NCI-H82 treated with DMSO at 0.1 percent for 48 hours (cell line): ENCODE measurements around the gene KHDC4.

Experiments used
- DNase-seq: peaks from one replicate; lab custom pipeline; 2025; ENCODE audit not compliant: unreplicated experiment; lab: John Stamatoyannopoulos, UW

The KHDC4 gene

DNA sequence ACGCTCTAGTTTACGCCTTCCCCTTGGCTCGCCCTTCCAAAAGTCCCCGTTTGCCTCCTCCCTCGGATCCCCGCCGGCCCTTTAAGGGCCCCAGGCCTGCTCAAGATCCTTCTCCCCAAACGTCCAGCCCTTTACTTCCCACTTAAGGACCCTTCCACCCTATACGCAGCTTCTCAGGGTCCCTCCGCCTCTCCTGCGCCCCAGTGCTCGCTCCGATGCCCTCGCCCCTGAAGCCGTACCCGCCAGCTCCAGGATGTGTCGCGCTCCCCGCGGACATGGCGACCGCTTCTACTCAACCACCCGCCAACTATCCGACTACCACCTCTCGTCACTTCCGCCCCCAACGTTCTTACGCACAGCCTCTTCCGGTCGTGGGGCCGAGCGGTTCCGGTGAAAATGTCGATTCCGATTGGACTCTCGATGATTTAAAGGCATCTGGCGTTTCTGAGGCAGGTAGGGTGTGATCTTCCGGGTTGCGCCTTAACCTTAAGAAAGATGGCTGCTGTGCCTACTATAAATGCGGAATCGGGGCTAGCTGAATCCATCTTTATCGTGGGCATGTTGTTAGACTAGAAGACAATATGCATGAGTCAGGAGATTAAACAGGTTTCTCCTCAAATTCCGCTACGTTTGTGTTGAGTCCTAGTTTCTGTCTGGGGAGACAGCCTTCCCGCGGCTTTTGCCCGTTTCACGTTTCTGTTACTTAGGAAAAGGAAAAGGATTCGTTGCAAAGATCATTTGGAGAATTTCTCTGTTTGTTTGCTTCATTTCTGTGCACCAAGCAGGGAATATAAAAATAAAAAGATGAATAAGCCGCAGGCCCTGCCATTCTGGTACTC lies at the start of gene KHDC4:
Gene KHDC4 (minus strand): TSS at position 317 of the 839 bp plus-strand sequence. CDS start 40 bp downstream, at position 277.
- peak; percentile 99 for DNase-seq

DNA sequence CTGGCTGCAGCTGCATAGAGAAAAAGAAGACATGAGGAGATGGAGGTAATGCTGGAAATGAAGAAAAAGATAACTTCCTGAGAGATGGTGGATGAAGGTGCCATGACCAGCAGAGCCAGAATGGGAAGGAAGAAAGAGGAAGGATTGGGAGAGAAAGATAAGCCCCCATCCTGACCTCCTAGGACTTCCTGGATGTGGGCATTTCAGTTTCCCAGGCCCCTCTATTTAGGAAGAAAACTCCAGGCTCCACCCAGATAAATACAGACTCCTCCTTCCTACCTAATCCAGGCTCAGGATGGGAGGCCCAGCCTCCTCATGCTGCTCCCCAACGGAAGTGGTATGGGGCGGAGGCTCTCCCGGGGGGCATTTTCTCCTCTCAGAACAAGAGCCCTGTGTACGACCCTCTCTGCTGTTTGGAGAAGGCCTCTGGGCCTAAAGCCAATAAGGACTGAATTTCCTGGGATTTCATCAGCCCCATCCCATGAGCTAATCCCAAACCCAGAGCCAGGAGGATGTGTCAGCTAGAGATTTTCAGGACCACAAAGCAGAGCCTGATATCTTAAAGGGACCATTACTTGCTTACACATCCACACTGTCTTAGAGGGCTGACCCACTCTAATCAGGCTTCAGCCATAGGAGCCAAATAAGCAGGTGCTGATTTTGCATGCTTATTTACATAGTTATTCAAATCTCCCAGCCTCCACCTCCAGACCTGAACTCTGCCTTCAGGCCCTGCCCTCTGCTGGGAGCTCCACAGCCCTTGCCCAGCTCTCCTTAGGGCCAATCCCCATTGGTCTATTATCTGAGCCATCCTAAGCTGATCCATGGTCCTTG lies 49.2 kb upstream of the KHDC4 start:
- peak; percentile 97 for DNase-seq

DNA sequence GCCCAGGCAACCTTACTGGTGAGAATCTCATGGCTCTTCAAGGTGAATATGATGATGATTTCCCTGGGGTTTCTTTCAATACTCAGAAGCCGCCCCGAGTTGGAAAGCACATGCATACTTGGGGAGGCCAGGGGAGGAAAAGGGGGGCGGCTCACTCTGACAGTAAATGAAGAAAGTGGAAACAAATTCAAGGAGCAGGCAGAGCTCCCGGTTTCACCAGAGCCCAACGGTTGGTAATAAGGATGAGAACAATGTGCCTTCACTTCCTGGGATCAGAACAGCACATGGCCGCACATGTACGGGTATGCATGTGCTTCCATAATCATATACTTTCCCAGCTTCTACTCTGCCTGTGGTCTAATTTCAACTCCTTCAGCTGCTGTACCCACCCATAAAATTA lies 47.9 kb upstream of the KHDC4 start:
- DNase-seq, result no peak

DNA sequence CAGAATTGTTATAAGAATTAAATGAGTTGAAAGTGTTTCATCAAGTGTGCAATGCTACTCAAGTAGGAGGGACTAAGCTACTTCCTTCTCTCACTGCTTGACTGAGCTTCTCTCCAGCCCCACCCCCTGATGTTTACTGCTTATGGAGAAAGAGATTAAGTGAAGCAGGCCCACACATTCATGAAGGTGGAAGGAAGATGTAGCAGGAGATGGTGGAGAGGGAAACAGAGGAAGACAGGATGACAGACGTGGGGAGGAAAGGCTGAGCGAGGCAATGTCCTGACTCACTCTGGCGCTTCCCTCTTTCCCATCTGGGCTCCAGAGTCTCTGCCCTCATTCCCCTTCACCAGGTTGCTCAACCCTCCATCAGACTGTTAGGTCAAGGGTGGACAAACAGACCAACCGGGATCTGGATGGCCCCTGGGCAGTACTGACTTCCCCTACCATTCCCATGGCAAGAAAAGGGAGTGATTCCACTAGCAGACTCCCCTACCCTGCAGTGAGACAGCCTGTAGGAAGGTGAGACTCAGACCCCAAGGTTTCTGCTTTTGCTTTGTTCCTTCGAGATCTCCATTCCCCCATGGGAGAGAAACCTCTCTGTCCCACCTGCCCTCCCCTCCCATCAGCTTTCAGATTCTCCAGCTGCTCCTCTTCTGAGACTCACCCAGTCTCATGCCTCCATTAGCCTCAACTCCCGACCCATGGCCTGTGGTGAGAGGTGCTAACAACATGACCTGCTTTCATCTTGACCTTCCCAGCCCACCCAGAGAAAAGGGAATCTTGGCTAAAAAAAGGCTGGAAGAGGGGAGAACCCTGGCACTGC lies 47.3 kb upstream of the KHDC4 start:
- peak; percentile 21 for DNase-seq

DNA sequence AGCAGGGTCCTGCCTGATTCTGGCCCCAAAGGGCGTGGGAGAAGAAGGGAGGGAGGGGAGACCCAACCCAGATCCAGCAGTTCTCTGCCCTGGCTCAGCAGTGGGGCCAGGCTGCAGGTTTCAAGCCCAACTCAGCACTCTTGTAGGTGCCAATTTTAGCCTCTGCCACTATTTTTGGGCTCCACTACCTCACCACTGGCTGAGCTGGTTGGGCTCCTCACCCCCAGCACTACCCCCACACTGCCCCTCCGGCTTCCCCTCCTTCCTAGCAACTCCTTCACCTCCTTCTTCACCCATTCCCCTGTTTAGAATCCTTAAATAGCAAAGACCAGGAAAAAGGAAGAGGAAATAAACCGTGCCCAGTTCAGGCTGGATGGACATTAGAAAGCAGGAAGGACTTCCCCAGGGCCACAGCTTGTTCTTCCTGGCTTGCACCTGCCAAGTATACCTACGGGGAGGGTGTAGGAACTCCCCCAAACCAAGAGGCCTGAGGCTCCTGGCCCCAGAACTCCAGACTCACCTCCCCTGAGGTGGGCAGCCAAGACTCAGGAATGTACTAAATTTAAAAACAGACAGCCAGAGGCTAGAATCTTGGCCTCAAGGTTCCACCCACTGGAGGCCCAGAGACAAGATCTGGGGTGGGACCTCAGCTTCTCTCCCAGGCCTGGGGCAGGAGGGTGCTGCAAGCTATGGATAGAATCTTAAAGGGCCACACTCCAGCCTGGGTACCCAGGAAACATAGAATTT lies 45.6 kb upstream of the KHDC4 start:
- DNase-seq, result no peak

DNA sequence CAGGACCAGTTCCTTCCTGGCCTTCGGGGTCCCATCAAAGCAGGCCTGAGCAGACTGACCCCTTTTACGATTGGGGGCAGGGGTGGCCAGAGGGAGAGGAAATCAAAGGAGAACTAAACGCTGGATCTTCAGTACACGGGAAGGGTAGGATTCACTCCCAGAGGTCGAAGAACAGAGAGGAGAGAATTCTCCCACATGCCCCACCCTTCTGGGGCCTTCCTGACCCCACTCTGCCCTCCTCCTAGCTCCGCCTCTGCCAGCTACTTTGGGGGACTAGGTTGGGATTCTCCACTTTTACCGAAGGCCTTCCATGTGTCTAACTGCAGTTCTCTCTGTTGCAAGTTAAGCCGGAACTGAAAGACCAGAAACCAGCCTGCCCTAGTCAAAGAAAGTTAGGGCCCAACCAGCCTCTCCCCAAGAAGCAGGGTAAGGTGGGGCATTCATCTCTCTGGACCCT lies 44.8 kb upstream of the KHDC4 start:
- DNase-seq, result no peak

DNA sequence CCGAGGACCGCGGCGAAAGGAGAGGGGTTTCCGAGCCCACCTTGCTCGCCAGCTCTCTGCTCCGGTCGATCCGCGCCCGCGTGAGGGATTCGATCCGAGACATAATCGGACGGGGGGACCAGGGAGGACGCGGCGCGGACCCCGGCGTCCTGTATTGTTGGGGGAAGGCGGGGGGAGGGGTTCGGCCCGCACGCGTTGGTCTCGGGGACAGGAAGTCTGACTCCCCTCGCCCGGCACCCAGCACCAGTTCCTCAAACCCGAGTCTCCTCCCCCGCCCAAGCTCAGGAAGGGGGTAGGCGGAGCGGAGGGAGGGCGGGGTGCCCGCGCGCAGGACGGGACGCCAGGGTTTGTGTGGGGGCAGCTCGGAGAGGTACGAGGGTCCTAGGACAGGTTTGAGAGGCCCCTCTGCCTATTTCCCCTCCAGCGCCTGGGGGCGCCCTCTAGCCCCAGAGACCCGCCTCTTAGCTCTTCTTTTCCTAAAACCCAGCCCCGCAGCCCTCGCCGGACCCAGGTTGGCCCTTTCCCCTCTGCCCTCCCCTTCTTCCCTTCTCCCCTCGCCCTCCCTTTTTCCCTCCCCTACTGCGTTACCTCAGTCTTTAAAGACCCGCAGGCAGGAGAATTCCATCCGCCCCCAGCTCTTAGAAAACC lies 44.2 kb upstream of the KHDC4 start, which contains the start of gene ARHGEF2:
Gene ARHGEF2 (minus strand): TSS at position 223 of the 648 bp plus-strand sequence. CDS start 120 bp downstream, at position 103.
- peak; percentile 80 for DNase-seq

DNA sequence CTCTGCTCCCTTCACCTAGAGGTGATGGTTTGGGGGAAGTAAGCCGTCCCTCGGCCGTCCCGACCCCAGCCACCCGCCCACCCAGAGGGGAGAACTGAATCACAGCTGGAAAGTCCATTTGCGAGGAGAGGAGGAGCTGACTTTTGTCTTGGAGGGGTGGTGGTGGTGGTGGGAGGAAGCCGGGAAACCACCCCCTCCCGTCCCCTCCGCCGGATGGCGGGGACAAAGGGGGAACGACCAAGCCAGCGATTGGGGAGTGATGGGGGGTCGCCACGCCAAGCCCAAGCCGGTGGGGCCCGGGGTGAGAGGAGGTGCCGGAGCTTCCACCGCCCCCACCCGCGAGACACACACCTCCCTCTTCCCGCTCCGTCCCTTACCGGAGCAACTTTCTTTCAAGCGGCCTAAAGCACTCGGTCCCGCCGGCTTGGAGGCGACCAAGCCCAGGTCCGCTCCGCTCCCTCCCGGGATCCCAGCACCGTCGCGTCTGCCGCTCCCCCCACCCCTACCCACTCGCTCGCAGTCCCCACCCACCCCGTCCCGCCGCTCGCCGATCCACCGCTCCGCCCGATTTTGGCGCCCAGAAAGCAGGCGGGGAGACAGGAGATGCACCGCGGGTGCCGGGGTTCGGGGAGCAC lies 43.6 kb upstream of the KHDC4 start:
- DNase-seq, result no peak

DNA sequence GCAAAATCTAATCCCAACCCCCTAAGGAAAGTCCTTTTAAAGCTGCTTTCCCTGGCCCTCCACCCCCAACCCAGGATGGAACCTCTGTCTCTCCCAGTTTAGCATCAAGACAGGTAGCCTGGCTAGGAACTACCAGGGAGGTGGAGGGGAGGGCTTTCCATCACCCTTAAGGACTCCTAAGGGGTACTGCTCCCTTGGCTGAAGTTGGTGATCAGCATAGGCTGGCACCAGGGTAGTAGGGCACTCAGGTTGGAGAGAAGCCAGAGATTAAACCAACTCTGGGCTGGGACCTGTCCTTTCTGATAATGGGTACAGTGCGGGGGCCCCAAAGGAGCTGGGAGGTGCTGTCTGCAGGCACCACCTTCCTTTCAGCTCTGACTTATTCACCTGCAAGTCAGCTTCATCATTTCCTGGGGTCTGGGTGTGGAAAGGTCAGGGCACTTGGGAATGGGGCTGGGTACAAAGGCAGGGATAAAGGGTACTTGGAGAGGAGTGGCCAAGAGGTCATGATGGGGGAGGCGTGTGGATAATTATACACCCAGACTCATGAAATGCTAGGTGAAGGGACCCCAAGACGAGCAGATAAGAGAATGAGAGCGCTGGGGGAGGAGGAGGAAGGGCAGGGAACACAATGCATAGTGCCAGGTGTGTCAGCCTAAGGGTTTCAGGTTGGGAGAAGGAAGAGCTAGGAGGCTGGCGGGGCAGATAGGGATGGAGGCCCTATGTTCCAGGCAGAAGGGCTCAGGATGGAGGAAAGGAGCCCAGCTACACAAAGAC lies 42.9 kb upstream of the KHDC4 start:
- no peak for DNase-seq

DNA sequence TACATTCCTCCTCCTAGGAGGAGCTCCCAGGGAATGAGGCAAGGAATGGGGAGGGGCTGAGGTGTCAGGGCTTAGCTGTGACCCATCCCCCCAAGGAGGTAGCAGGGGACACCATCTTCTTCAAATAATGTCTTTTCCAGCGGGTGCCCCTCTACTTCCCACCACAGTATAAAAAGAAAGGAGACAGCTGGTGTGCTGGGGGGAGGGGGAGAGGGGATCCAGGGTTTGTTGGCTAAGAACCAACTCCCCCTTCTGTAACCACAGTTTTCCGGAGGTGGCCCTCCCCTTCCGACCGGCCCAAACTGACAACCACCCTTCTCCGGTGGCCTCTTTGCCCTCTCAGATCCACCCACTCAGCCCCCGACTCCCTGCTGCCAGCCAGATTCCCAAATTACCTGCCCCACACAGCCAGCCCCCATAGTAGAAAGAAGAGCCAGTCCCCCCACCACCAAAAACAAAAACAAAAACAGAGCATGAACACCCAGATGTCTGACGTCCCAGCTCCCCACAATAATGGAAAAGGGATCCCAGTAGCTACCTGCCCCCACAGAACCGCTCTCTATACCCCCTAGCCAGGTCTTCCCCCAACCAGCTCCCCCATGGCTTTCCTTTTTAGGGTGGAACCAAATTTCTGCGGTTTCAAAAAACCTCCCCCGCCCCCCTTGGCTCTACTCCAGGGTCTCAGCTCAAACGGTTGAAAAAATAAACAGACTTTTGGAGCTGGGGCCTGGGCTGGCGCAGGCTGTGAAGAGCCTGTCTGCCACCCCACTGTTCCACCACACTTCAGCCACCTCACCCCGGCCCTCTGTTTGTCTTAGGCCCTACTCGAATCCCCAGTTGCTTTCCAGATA lies 42.1 kb upstream of the KHDC4 start:
- DNase-seq, result peak; percentile 82

DNA sequence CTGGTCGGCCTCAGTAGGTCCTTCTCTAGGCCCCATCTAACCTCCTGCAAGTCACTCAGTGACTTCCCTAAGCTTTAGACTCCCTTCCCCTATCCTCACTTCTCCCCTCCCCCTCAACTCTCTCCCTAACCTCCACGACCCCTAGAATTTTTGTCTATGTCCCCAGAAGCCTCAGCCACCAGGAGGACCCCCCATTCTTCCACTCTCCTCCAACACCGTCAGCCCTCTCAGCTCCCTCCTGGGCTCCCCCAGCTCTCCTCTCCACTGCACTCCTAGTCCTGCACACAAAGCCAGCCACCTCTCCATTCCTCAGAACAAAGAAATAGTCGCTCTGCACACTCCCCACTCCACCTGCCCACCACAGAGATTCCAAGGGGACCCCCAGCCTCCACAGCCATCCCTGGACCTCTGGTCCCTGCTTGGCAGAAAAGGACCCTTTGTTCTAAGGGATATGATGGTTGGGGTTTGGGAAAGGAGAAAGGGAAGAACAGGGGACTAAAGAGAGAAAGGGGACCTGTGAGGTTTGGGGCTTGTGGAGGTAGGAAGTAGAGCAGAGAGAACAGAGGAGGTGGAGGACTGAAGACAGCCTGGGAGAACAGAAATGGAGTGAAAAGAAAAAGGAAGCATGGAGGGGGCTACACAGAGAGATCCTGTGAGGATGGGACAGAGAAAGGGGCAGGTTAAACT lies 41.3 kb upstream of the KHDC4 start:
- no peak for DNase-seq

DNA sequence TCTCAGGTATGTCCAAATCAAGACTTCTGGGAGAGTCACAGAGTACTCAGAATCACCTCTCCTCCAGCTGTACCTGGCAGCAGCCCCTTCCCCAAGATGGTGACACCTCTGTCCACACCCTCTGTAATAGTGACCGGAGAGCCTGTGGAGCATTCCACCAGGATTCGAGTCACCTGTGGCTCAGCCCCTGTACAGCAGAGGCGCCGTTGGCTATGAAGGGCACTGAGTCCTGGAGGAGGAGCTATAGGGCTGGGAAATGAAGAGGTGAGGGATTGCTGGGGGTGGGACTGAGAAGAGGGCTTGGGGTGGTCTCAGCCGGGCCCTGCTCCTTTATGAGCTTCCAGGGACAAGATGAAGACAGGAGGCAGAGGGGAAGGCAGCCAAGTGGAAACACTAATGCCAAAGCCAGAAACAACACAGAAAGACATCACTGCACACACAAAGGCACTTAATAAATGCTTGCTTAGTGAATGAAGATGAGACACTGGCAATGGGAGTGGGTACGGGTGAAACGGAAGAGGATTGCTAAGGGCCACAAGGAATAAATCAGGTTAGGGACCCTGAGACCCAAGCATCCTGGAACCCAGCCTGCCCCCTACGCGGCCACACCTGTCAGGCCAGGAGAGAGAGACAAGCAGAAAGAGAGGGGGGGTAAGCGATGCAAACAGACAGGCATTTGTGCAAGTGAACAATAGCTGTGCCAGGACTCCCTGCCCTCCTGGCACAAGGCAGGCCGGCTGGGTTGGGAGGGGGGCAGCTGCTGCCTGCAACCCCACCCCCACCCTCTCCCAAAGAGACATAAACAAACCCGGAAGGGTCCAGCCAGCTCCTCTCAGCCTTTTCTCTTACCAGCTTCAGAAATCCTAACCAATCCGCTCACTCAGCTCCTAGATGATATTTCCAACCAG lies 40.2 kb upstream of the KHDC4 start:
- DNase-seq, result no peak

DNA sequence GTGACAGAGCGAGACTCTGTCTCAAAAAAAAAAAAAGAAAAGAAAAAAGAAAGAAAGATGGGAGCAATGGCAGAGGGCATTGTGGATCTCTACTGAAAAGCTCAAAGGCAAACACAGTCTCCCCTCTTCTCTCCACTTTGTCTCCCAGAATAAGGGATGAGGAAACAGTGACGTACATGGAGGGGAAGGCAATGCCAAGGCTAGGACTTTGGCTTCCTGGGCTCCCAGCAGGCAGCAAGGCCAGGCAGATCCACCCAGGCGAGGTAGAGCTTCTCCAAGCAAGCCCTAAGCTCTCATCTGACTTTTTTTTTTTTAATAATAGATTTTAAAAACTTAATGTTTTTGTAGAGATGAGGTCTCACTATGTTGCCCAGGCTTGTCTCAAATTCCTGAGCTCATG lies 39.5 kb upstream of the KHDC4 start:
- DNase-seq, result no peak

DNA sequence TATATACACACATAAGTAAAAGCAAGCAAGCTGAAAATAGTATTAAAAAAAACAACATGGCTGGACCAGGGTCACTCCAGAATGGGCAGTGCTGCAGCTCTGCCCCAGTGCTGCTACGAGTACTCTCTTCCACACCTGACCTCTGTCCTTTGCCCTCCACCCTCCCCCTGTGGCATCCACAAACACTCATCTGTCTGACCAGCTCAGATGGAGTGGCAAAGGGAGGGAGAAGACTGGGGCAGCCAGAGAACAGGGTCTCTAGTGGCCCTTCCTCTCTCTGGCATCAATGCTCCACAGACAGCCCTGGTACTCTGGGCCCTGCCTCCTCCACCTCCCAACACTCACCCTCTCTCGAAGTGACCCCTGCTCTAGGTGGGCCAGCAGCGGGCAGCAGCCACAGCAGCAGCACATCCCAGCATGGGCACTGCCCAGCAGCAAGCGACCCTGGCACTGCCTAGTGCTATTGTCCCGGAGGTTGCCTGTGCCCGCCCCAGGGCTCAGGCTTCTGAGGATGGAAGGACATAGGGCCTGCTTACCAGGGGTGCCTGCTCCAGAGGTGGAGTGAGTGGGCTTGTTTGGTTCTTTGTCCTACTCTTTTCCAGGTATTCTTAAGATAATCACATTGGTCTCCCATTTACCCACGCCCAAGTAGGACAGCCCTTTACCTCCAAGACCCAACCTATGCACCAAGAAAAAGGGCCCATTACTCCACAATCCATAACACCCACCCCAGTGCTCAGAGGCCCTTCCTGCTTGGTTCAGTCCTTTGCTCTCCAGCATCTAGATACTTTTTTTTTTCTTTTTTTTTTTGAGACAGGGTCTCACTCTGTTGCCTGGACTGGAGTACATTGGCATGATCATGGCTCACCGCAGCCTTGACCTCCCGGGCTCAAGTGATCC lies 37.9 kb upstream of the KHDC4 start:
- no peak for DNase-seq

DNA sequence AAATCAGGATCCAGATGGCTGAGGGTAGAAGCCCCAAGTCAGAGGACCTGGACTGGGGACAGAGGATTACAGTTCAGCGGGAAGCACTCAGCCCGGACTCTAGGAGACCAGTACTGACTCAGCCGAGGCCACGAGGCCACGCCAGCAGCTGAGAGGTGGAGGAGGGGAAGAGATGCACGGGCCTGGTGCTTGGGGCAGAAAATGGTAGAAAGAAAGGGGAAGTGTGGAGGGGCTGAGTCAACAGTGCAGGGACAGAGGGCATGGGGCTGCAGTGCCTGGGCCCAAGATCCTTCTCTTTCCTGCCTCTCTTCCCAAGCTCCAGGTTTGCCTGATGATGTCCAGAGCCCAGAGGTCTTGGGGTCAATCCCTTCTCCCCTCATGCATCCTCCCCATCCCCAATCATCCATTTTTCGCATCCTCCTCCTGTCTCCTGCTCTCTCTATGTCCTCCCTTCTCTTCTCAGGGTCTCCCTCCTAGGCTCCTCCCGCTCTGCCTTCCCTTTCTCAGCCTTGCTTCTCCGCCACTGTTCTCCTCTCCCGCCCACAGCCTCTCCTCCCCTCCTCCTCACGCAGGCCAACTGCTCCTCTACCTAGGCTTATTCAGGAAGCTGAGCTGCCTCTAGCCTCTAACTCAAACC lies 36.4 kb upstream of the KHDC4 start:
- peak; percentile 47 for DNase-seq
